Fibroblast of skin of abdomen (primary cell): ENCODE measurements around the gene CALCOCO1.
A peak's percentile ranks its signal among the peaks of the same experiment; 100 is the strongest.
"Not testable (repeated sequence)": the region's sequence is repeated elsewhere in the genome, so short reads cannot be mapped to it uniquely, and the experiment has no call there.

Experiments
- DNase-seq: peaks from one replicate; pipeline ENCODE4 v3.0.0-alpha.2; 2013

Gene CALCOCO1

GRCh38 chr12:53733051-53733806, 6.0 kb upstream of the CALCOCO1 start:
- peak; percentile 31 for DNase-seq

- no peak for DNase-seq
These were observed 2.4 kb upstream of the CALCOCO1 start for GRCh38 chr12:53729644-53730043.

GRCh38 chr12:53728206-53728605, 954 bp upstream of the CALCOCO1 start:
- no peak for DNase-seq

GRCh38 chr12:53726946-53727309, 324 bp downstream of the CALCOCO1 start:
- peak; percentile 22 for DNase-seq

- DNase-seq = no peak
These were observed 911 bp downstream of the CALCOCO1 start for GRCh38 chr12:53726341-53726740.

- peak; percentile 45 for DNase-seq
These were observed 1.4 kb downstream of the CALCOCO1 start for GRCh38 chr12:53725824-53726223.

GRCh38 chr12:53722450-53723041, 4.7 kb downstream of the CALCOCO1 start:
- no peak for DNase-seq

GRCh38 chr12:53720946-53721345, 6.3 kb downstream of the CALCOCO1 start:
- no peak for DNase-seq

- no peak for DNase-seq
These were observed 7.6 kb downstream of the CALCOCO1 start for GRCh38 chr12:53719649-53720048.

GRCh38 chr12:53718567-53718966, 8.7 kb downstream of the CALCOCO1 start:
- not testable (repeated sequence) for DNase-seq

- DNase-seq = no peak
These were observed 9.9 kb downstream of the CALCOCO1 start for GRCh38 chr12:53717319-53717718.

- DNase-seq = no peak
These were observed 13.2 kb downstream of the CALCOCO1 start for GRCh38 chr12:53714004-53714403.

GRCh38 chr12:53713516-53713915, 13.7 kb downstream of the CALCOCO1 start:
- no peak for DNase-seq

- no peak for DNase-seq
These were observed 15.1 kb downstream of the CALCOCO1 start for GRCh38 chr12:53712059-53712643.

GRCh38 chr12:53710091-53710490, 17.2 kb downstream of the CALCOCO1 start:
- no peak for DNase-seq

GRCh38 chr12:53709671-53710070, 17.6 kb downstream of the CALCOCO1 start:
- DNase-seq = no peak

GRCh38 chr12:53706080-53706479, 21.2 kb downstream of the CALCOCO1 start:
- DNase-seq = no peak

- peak; percentile 73 for DNase-seq
These were observed 23.5 kb downstream of the CALCOCO1 start for GRCh38 chr12:53703756-53704155.

- peak; percentile 65 for DNase-seq
These were observed 25.6 kb downstream of the CALCOCO1 start for GRCh38 chr12:53701518-53702264.

- no peak for DNase-seq
These were observed 26.7 kb downstream of the CALCOCO1 start for GRCh38 chr12:53700567-53700966.

GRCh38 chr12:53699678-53700025, 27.6 kb downstream of the CALCOCO1 start:
- peak; percentile 21 for DNase-seq

- DNase-seq = peak; percentile 12
These were observed 28.1 kb downstream of the CALCOCO1 start for GRCh38 chr12:53698948-53699677.
